ENCODE data around the gene SDK1. TPM values are rescaled to one million over a fixed set of nuclear protein-coding genes. Genes with fewer than 3 reads are reported as not detected.
"Not testable (repeated sequence)": the region's sequence is repeated elsewhere in the genome, so short reads cannot be mapped to it uniquely, and the experiment has no call there.

SDK1 gene
- total RNA-seq, 1 experiment from 2014 or later, result 6.0 TPM

DNA sequence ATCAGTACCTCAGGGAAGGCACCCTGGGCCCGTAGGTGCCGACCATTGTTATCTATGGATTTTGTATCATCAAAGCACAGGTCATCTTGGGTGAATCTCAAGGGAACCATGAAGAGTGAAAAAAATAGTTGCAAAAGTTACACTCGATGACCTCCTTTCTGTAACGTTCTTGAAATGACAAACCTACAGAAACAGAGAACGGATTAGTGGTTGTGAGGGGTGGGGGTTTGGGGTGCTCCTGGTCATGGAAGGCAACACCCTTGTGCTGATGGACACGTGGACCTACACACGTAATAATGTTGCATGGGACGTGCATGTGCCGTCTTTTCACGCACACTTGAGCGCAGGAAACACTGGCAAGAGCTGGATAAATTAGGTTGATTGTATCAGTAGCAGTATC is 655.9 kb downstream of the SDK1 start:
- Histone ChIP-seq H3K4me1 (peaks cover 24% of the 10 kb centered on the region), H3K27me3 (no peaks in the 10 kb centered on the region), H3K27ac (no peak overlapping the region), H3K4me3 (no peak overlapping the region), H3K36me3 (no peaks in the 10 kb centered on the region), H3K9me3 (replicated peaks) (no peaks in the 10 kb centered on the region)
- DNase-seq, result no peak

DNA sequence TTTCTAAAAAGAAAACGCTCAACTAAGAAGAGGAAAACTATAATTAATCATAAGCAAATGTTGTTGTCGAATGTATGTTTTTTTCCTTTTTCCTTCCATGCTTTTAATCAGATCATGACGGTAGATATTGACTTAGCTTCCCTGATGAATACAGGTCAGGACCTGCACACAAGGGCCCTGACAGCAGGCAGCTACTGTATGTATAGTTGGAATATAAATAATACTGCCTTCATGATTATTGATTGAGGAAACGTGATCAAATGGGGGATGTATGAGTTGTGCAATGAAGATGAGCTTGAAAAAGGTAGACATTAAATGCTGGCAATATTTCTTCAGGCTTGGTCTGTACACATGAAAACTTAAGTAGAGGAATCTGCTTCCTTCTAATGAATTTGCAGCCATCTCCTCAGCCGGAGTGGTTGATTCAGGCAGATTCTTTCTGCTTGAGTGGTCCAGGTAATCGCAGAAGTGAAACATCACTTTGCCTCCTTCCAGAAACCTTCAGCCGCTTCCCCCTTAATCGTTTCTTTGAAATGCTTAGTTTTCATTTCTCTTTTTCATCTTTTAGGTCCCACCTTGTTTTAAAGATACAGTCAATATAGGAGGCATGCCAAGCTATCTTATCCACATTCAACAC is 656.5 kb downstream of the SDK1 start:
- Histone ChIP-seq H3K4me3 (no peak overlapping the region), H3K9me3 (replicated peaks) (no peaks in the 10 kb centered on the region), H3K36me3 (no peaks in the 10 kb centered on the region), H3K27me3 (no peaks in the 10 kb centered on the region), H3K4me1 (peaks cover 24% of the 10 kb centered on the region), H3K27ac (no peak overlapping the region)
- no peak for DNase-seq

DNA sequence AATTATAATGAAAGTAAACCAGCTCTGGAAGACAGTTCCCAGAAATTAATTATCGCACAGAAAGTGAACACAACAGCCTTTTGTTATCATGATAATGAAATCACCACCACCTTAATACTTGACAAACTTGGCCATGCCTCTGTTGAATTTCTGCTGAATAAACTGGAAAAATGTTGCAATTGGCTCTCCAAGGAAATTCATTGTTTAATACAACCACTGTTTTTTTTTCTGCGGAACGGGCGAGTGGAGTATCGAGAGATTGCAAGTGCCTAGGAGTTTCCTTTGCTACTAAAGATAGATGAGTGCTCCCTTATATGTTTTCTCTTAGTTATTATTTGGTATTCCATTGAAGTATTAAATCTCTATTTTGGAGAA is 657.0 kb downstream of the SDK1 start:
- no peak overlapping the region for H3K27ac ChIP-seq
- H3K27me3 ChIP-seq, result no peaks in the 10 kb centered on the region
- no peaks in the 10 kb centered on the region for H3K9me3 ChIP-seq (replicated peaks)
- no peak for DNase-seq
- peaks cover 24% of the 10 kb centered on the region for H3K4me1 ChIP-seq
- no peak overlapping the region for H3K4me3 ChIP-seq
- H3K36me3 ChIP-seq, result no peaks in the 10 kb centered on the region

DNA sequence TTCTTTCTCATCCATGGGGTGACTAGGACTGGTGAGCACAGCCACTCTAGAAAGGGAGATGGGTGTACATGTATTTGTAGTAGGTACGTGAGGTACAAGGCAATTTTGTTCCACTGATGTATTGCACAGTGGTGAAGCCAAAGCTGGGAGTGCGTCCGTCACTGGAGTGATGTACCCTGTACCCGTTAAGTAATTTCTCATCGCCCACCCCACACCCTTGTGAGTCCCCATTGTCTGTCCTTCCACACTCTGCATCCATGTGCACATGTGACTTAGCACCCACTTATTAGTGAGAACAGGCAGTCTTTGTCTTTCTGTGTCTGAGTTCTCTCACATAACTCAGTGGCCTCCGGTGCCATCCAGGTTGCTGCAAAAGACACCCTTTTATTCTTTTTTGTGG is 658.3 kb downstream of the SDK1 start:
- peaks cover 24% of the 10 kb centered on the region for H3K4me1 ChIP-seq
- H3K9me3 ChIP-seq (replicated peaks), result no peaks in the 10 kb centered on the region
- no peak overlapping the region for H3K4me3 ChIP-seq
- DNase-seq, result no peak
- H3K36me3 ChIP-seq, result no peaks in the 10 kb centered on the region
- H3K27ac ChIP-seq, result no peak overlapping the region
- no peaks in the 10 kb centered on the region for H3K27me3 ChIP-seq

DNA sequence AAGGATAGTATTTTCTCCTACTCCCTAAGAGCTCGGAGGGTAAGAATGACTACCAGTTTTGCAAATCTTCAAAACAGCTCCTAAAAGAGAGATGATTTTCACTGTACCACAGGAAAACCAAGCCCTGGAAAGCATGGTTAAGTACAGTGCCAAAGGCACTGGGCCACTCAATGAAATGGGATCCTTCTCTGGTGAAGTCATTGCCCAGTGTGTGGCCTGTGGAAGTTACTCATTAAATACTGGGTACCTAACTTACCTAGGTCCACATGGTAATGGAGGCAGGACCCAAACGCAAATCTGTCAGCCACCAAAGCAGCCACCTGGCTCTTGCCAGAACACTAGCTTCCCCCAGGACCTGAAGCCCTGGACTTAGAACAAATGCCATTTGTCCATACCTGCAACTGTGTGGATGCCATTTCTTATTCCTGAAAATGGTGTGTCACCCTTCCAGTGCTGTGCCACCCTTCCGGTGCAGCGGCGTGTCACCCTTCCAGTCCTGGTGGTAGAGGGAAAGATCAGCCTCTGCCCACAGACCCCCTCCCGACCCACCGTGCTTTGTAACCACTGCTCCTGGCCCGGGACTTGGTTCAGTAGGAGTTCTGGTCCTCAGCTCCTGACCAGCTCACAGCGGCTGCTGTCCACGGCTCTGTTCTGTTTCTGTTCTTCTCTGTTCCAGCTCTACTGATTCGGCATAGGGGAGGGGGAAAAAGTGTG is 659.2 kb downstream of the SDK1 start:
- no peaks in the 10 kb centered on the region for H3K27me3 ChIP-seq
- peaks cover 18% of the 10 kb centered on the region for H3K4me1 ChIP-seq
- DNase-seq, result no peak
- H3K36me3 ChIP-seq, result no peaks in the 10 kb centered on the region
- no peak overlapping the region for H3K4me3 ChIP-seq
- H3K9me3 ChIP-seq (replicated peaks), result no peaks in the 10 kb centered on the region
- no peak overlapping the region for H3K27ac ChIP-seq

DNA sequence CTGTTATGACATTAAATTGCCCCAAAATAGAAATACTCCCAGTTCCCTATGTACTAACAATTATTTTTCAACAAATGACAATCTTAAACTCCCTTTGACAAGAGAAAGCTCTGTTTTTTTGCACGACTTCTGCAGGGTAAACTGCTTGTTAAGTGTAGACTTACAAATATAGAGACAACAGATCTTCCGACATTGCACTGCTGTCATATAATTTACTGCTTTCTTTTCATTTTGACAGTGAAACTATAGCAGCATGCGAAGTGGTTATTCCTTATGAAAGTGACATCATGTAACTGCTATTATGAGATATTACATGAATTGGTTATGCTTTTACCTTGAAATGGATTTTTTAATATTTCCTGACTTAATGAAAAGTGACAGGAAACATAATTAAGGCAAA is 659.9 kb downstream of the SDK1 start:
- Histone ChIP-seq H3K4me3 (no peak overlapping the region), H3K27me3 (no peaks in the 10 kb centered on the region), H3K4me1 (peaks cover 10% of the 10 kb centered on the region), H3K9me3 (replicated peaks) (no peaks in the 10 kb centered on the region), H3K27ac (no peak overlapping the region), H3K36me3 (no peaks in the 10 kb centered on the region)
- no peak for DNase-seq

DNA sequence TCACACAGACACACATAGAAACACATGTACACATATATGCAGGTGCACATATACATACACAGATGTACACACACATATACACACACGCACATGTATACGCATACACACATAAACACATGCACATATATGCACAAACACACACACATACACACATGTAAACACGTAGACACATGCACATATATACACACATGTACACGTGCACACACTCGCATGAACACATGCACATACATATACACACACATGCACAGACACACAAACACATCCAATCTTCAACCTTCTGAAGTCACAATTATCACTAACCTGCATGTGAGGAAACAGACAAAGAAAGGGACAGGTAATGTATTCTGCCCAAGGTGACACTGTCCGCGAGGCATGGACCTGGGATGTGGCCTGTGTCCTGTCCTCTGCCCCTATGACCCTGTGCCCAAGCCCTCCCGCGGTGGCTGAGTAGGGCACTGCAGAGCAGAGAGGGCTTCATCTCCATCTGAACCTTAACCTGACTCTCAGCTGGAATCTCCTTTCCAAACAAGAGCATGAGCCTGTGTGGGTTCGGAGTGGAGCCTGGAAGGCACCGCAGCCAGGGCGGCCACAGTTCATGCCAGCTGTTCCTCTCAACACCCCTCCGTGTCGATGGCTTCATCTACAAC is 660.9 kb downstream of the SDK1 start:
- DNase-seq, result no peak
- Histone ChIP-seq H3K27ac (no peak overlapping the region), H3K36me3 (no peaks in the 10 kb centered on the region), H3K4me1 (peaks cover under 1% of the 10 kb centered on the region; the same call in 1 of the 2 replicates), H3K27me3 (no peaks in the 10 kb centered on the region), H3K9me3 (replicated peaks) (no peaks in the 10 kb centered on the region), H3K4me3 (no peak overlapping the region)

DNA sequence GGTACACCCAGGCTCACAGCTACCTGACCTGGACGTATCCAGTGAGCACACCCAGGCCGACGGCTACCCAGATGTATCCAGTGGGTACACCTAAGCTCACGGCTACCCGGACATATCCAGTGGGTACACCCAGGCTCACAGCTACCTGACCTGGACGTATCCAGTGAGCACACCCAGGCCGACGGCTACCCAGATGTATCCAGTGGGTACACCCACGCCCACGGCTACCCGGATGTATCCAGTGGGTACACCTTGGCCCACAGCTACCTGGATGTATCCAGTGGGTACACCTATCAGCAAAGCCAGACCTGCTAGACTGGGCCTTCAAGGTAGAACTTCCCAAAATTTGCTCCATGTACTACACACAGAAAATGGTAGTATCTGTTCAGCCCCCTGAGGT is 662.7 kb downstream of the SDK1 start:
- not testable (repeated sequence) for H3K4me3 ChIP-seq; H3K9me3 ChIP-seq (replicated peaks)

DNA sequence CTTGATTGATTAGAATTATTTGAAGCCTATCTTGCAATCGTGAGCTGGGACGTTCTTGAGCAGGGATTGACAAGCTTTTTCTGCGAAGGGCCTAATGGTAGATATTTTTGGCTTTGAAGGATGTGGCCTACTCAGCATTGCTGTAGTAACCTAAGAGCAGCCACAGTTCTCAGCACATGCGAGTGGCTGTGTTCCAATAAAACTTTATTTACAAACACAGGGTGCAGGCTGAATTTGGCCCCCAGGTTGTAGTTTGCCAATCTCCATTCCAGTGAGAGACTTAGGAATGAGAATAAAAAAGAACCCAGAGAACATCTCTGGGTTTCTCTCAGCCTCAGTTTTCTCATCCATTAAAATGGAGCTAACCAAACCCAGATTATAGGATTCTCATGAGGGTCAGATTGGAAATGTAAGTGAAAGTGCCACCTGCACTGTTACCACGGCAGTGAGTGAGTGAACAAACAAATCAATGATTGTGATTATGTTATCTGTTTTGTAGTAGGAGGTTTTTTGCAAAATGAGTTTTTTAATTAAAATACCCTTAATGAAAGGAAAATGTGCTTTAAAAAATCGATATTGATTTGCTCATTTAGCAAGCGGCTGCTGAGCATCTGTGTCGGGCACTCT is 664.0 kb downstream of the SDK1 start:
- H3K4me1 ChIP-seq, result no peaks in the 10 kb centered on the region
- no peak for DNase-seq
- no peaks in the 10 kb centered on the region for H3K27me3 ChIP-seq
- no peak overlapping the region for H3K4me3 ChIP-seq
- no peaks in the 10 kb centered on the region for H3K9me3 ChIP-seq (replicated peaks)
- H3K27ac ChIP-seq, result no peak overlapping the region
- no peaks in the 10 kb centered on the region for H3K36me3 ChIP-seq

More for the DNA sequence above, 662.7 kb downstream of the SDK1 start:
- not testable (repeated sequence) for DNase-seq, H3K27ac ChIP-seq, H3K36me3 ChIP-seq, H3K27me3 ChIP-seq, H3K4me1 ChIP-seq

DNA sequence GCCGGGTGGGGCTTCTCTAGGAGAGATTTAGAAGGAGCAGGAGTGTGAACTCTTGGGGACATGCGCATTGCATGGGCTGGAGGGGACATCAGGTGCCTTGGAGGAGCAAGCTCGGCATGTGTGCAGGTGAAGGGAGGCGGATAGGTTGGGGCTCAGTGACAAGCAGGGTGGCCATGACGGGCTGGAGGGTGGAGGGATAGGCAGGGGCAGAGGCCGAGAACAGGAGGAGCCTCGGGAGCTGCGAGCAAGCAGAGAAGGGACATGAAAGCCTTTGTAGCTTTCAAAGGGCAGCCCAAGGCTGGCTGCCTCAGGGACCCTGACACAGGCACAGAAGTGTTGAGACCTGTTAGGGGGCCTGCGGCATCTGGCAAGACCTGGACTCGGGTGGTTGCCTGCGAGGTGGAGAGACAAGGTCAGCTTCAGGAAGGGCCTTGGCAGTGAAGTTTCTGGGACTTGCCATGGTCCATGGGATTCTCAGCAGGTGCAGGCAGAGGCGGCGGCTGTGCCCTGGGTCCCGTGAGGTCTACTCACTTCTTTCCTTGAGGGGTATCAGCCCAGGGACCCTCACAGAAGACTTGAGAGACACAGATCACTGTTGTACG is 664.8 kb downstream of the SDK1 start:
- Histone ChIP-seq H3K27me3 (no peaks in the 10 kb centered on the region), H3K9me3 (replicated peaks) (no peaks in the 10 kb centered on the region), H3K4me3 (no peak overlapping the region), H3K36me3 (no peaks in the 10 kb centered on the region), H3K27ac (no peak overlapping the region), H3K4me1 (no peaks in the 10 kb centered on the region)
- no peak for DNase-seq

DNA sequence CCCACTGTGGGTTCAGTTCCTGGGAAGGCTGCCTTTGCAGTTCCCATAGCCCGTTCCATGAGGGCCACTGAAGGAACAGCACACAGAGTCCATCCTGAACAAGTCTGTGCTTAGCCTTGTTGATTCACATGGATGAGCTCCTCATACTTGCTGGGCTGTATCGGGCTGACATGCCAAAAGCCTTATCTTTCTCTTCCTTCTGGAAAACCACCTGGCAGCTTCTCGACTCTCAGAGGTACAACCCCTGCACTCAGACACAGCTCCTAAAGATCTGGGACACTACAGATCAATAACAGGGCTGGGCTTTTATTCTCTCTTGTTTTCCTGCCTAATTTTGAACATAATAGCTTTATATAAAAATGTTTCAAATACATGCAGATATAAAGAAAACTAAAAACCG is 667.2 kb downstream of the SDK1 start:
- Histone ChIP-seq H3K4me1 (no peaks in the 10 kb centered on the region), H3K27ac (no peak overlapping the region), H3K4me3 (no peak overlapping the region), H3K9me3 (replicated peaks) (no peaks in the 10 kb centered on the region), H3K27me3 (no peaks in the 10 kb centered on the region), H3K36me3 (no peaks in the 10 kb centered on the region)
- no peak for DNase-seq

DNA sequence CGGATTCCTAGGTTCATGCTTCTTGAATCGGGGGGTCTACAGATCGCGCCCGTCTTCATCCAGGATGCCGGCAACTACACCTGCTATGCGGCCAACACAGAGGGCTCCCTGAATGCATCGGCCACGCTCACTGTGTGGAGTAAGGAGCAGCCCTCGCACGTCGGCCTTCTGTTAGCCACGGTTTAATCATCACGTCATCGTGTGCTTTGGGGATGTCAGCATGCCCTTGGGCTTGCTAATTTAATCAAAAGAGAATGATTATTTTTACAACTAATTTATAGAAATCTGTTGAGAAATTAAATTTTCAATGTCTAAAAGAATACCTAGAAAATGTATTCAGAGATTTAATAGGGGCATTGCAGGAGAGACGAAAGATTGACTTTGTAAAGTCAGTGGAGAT is 668.2 kb downstream of the SDK1 start:
- no peaks in the 10 kb centered on the region for H3K4me1 ChIP-seq
- DNase-seq, result no peak
- H3K27me3 ChIP-seq, result no peaks in the 10 kb centered on the region
- H3K36me3 ChIP-seq, result no peaks in the 10 kb centered on the region
- no peak overlapping the region for H3K27ac ChIP-seq
- no peak overlapping the region for H3K4me3 ChIP-seq
- no peaks in the 10 kb centered on the region for H3K9me3 ChIP-seq (replicated peaks)

DNA sequence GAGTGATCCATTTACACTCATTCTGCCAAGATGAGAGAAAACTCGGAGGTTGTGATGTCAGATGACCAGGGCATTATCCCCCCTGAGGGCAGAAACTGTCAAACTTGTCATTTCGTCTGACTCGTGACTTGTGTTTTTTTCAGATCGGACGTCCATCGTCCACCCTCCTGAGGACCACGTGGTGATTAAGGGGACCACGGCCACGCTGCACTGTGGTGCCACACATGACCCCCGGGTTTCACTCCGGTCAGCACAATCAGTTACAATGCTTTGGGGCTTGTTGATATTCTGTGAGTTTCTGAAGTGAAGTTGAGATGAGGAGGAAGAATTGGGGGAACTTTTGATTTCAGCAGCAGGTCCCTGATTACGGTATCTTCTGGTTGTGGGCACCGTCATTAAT is 670.3 kb downstream of the SDK1 start:
- Histone ChIP-seq H3K9me3 (replicated peaks) (0 out of 2 replicates have a peak, but pooled peaks cover 2% of the 10 kb centered on the region), H3K27ac (no peak overlapping the region), H3K4me1 (no peaks in the 10 kb centered on the region), H3K4me3 (no peak overlapping the region), H3K27me3 (no peaks in the 10 kb centered on the region), H3K36me3 (0 out of 2 replicates have a peak, but pooled peaks cover 4% of the 10 kb centered on the region)
- DNase-seq, result no peak

DNA sequence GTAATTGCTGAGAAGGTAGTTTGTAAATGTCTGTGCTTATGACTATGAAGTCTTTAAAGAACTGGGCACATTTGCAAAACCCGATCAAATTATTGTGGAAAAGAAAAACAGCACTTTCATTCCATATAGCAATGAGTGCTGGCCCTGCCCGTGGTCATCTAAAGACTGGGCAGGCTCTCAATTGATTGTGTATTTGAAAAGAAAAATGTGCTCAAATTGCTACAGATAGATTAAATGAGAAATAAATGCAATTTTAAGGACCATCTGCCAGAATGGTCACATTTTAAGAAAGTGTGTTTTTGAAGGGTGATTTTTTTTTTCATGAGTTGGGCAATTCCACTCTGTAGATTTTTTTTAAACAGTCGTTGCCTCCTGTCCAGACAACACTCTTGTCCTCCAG is 672.2 kb downstream of the SDK1 start:
- Histone ChIP-seq H3K27me3 (no peaks in the 10 kb centered on the region), H3K36me3 (0 out of 2 replicates have a peak, but pooled peaks cover 4% of the 10 kb centered on the region), H3K4me1 (no peaks in the 10 kb centered on the region), H3K9me3 (replicated peaks) (0 out of 2 replicates have a peak, but pooled peaks cover 2% of the 10 kb centered on the region), H3K27ac (no peak overlapping the region), H3K4me3 (no peak overlapping the region)
- no peak for DNase-seq

DNA sequence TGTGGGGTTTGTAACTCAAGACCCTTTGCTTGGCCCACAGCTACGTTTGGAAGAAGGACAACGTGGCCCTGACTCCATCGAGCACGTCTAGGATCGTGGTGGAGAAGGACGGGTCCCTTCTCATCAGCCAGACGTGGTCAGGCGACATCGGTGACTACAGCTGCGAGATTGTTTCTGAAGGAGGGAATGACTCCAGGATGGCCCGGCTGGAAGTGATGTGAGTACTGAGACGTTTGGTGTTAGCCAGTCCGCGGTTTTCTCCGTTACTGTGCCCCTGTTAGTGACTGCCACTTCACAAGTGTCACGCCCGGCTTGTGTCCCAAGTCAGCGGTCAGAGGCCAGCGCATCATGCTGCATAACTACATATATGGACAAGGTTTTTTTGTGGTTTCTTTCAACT is 673.3 kb downstream of the SDK1 start:
- Histone ChIP-seq H3K4me3 (no peak overlapping the region), H3K27me3 (no peaks in the 10 kb centered on the region), H3K9me3 (replicated peaks) (0 out of 2 replicates have a peak, but pooled peaks cover 2% of the 10 kb centered on the region), H3K36me3 (0 out of 2 replicates have a peak, but pooled peaks cover 4% of the 10 kb centered on the region), H3K4me1 (no peaks in the 10 kb centered on the region), H3K27ac (no peak overlapping the region)
- DNase-seq, result no peak

Data from SJCRH30 (cell line).